Small intestine (tissue), 16 donors: ENCODE results near the gene ZBTB9. TPM values are rescaled to one million over a fixed set of nuclear protein-coding genes. Genes with fewer than 3 reads are reported as not detected.

Source experiments
- DNase-seq, 2 donors: peaks; one replicate each; pipeline versions ENCODE4 v3.0.0 to v3.0.0-alpha.2; 2013
- FAIRE-seq: peaks from 2 replicates; lab custom pipeline; 2012; peaks lifted over from hg19 to GRCh38; lab: Jason Lieb, UNC
- H3K27ac ChIP-seq, 3 donors: one replicate each; pipeline ENCODE4 v1.5.1; 2013; ENCODE audit warnings: low read length in 2 of 3, mild to moderate bottlenecking in 2 of 3, control low read depth in 1 of 3, inconsistent platforms in 1 of 3, low read depth in 1 of 3, moderate library complexity in 1 of 3
- H3K27me3 ChIP-seq, 3 donors: one replicate each; pipeline ENCODE4 v1.6.1; 2013; ENCODE audit warnings: low read length in 3 of 3, inconsistent platforms in 1 of 3; ENCODE audit not compliant: control insufficient read depth in 3 of 3, insufficient read depth in 3 of 3
- H3K36me3 ChIP-seq, 3 donors: one replicate each; pipeline ENCODE4 v1.6.1; 2013; ENCODE audit warnings: low read length in 3 of 3, inconsistent platforms in 1 of 3, low read depth in 1 of 3, mild to moderate bottlenecking in 1 of 3, moderate library complexity in 1 of 3; ENCODE audit not compliant: control insufficient read depth in 3 of 3, insufficient read depth in 2 of 3
- H3K4me1 ChIP-seq, 3 donors: one replicate each; pipeline ENCODE4 v1.6.1; 2013; ENCODE audit warnings: low read length in 2 of 3, inconsistent platforms in 1 of 3, low read depth in 1 of 3, mild to moderate bottlenecking in 1 of 3, moderate library complexity in 1 of 3; ENCODE audit not compliant: control insufficient read depth in 3 of 3, insufficient read depth in 2 of 3
- H3K4me3 ChIP-seq, 3 donors: one replicate each; pipeline ENCODE4 v1.5.1; 2013; ENCODE audit warnings: low read length in 3 of 3, control low read depth in 1 of 3, inconsistent platforms in 1 of 3, low read depth in 1 of 3, mild to moderate bottlenecking in 1 of 3, moderate library complexity in 1 of 3
- H3K9me3 ChIP-seq, 2 donors: one replicate each; pipeline ENCODE4 v1.6.1; 2013; ENCODE audit warnings: low read depth in 1 of 2, low read length in 1 of 2; ENCODE audit not compliant: control insufficient read depth in 2 of 2, insufficient read depth in 1 of 2
- WGBS, 3 donors: extraction: QIAGEN DNeasy Blood & Tissue Kit; methylation state at CpG; one replicate each; pipeline ENCODE4 v1.1.7; 2013; 5-methylcytosine and 5-hydroxymethylcytosine counted together
- long read RNA-seq, 10 donors: transcript quantifications; one replicate each; lab custom pipeline, GENCODE V29; 2026
- polyA plus RNA-seq, 4 donors: library from polyadenylated mRNA; stranded (reverse) in 3 of 4; unstranded in 1 of 4; fragments of 200-250 nt in 3 of 4; fragments of 120-200 nt in 1 of 4; gene quantifications; one replicate each; pipeline versions ENCODE4 v1.2.1 to v1.2.3, GENCODE V29; 2013
- donor health status: healthy with polysubstance abuse.
- donor health status: control.
- donor health status: control.
- donor health status: Bipolar disorder and iron deficiency.
- donor health status: healthy.

Gene ZBTB9
- polyA plus RNA-seq = 1 to 10 TPM; 1.6 to 8.5 (median 3.5) TPM
- long read RNA-seq, donor 1, transcript ZBTB9-201 (2 exons, 2,716 nt) = major isoform, 5 of 7 reads
- long read RNA-seq, donor 1, partial matches to known transcripts = 0 of 7 reads
- long read RNA-seq, donor 1, other reads (novel, unspliced or antisense) = 0 of 7 reads
- long read RNA-seq, donor 2, partial matches to known transcripts = 0 of 1 reads
- long read RNA-seq, donor 2, other reads (novel, unspliced or antisense) = 0 of 1 reads
- long read RNA-seq, donor 3, partial matches to known transcripts = 0 of 2 reads
- long read RNA-seq, donor 3, other reads (novel, unspliced or antisense) = 0 of 2 reads
- long read RNA-seq, donor 4 = 0 reads
- long read RNA-seq, donor 5 = 0 reads
- long read RNA-seq, donor 6, partial matches to known transcripts = 0 of 2 reads
- long read RNA-seq, donor 6, other reads (novel, unspliced or antisense) = 0 of 2 reads
- long read RNA-seq, donor 7, partial matches to known transcripts = 0 of 2 reads
- long read RNA-seq, donor 7, other reads (novel, unspliced or antisense) = 0 of 2 reads
- long read RNA-seq, donor 8 = 0 reads
- long read RNA-seq, donor 9 = 0 reads
- long read RNA-seq, donor 10 = 0 reads

GRCh38 chr6:33454009-33454946, at the start of gene ZBTB9:
TSS of gene ZBTB9 (plus strand) at chr6:33454576. CDS start at chr6:33455101, 525 bp downstream.
- H3K4me1 ChIP-seq = peaks cover 0 to 10% (median 3%) of the 10 kb centered on the region in 3 donors
- H3K36me3 ChIP-seq = peaks cover 0 to 26% (median 0%) of the 10 kb centered on the region in 3 donors
- FAIRE-seq (no peak), DNase-seq (peak; percentile 98)
- WGBS, 3 donors = 0% methylated on average over 60 to 65 of the region's 65 CpGs
- H3K27ac ChIP-seq = peak within 1 kb of the TSS; percentile 41 to 57 (median 55)
- H3K9me3 ChIP-seq = no peaks in the 10 kb centered on the region
- peak within 1 kb of the TSS; percentile 60 to 89 (median 71) for H3K4me3 ChIP-seq
- no peaks in the 10 kb centered on the region for H3K27me3 ChIP-seq

GRCh38 chr6:33404884-33405283, 49.5 kb upstream of the ZBTB9 start:
- Histone ChIP-seq H3K4me1 (peaks cover 0 to 9% (median 0%) of the 10 kb centered on the region in 3 donors), H3K4me3 (no peak overlapping the region), H3K36me3 (peaks cover 0 to 34% (median 0%) of the 10 kb centered on the region in 3 donors), H3K9me3 (no peaks in the 10 kb centered on the region), H3K27me3 (no peaks in the 10 kb centered on the region), H3K27ac (no peak overlapping the region)
- DNase-seq (no peak), FAIRE-seq (no peak)
- WGBS, 3 donors = 94 to 95% (median 95%) methylated on average over 17 of the region's 17 CpGs

- Histone ChIP-seq H3K9me3 (no peaks in the 10 kb centered on the region), H3K4me1 (peaks cover 0 to 10% (median 0%) of the 10 kb centered on the region in 3 donors), H3K27ac (no peak overlapping the region), H3K4me3 (no peak overlapping the region), H3K27me3 (no peaks in the 10 kb centered on the region), H3K36me3 (peaks cover 0 to 34% (median 0%) of the 10 kb centered on the region in 3 donors)
- WGBS, 3 donors = 90 to 93% (median 91%) methylated on average over 15 of the region's 15 CpGs
- FAIRE-seq = no peak
- DNase-seq = no peak
These were observed 48.9 kb upstream of the ZBTB9 start for GRCh38 chr6:33405386-33405940.

- 95 to 98% (median 97%) methylated on average over 17 of the region's 17 CpGs for WGBS, 3 donors
These were observed 48.2 kb upstream of the ZBTB9 start for GRCh38 chr6:33406126-33406525.

GRCh38 chr6:33407132-33407718, 47.2 kb upstream of the ZBTB9 start:
- Histone ChIP-seq H3K9me3 (no peaks in the 10 kb centered on the region), H3K27me3 (no peaks in the 10 kb centered on the region), H3K4me3 (no peak overlapping the region), H3K36me3 (peaks cover 0 to 35% (median 0%) of the 10 kb centered on the region in 3 donors), H3K27ac (no peak overlapping the region), H3K4me1 (peaks cover 0 to 15% (median 3%) of the 10 kb centered on the region in 3 donors)
- no peak for DNase-seq
- WGBS, 3 donors = 81 to 89% (median 85%) methylated on average over 5 of the region's 5 CpGs
- FAIRE-seq = no peak

More at GRCh38 chr6:33406126-33406525, 48.2 kb upstream of the ZBTB9 start:
- no peak overlapping the region for H3K27ac ChIP-seq
- peaks cover 0 to 10% (median 0%) of the 10 kb centered on the region in 3 donors for H3K4me1 ChIP-seq
- DNase-seq (no peak), FAIRE-seq (no peak)
- H3K9me3 ChIP-seq = no peaks in the 10 kb centered on the region
- H3K4me3 ChIP-seq = no peak overlapping the region
- peaks cover 0 to 32% (median 0%) of the 10 kb centered on the region in 3 donors for H3K36me3 ChIP-seq
- H3K27me3 ChIP-seq = no peaks in the 10 kb centered on the region

GRCh38 chr6:33410050-33410710, 44.2 kb upstream of the ZBTB9 start:
- peaks cover 0 to 47% (median 11%) of the 10 kb centered on the region in 3 donors for H3K36me3 ChIP-seq
- peak; percentile 98 to 99 for DNase-seq
- peaks cover 0 to 15% (median 3%) of the 10 kb centered on the region in 3 donors for H3K4me1 ChIP-seq
- no peak for FAIRE-seq
- peak overlapping the region; percentile 84 to 100 (median 95) for H3K27ac ChIP-seq
- 0 to 1% (median 1%) methylated on average over 48 to 65 of the region's 65 CpGs for WGBS, 3 donors
- H3K9me3 ChIP-seq = no peaks in the 10 kb centered on the region
- no peaks in the 10 kb centered on the region for H3K27me3 ChIP-seq
- H3K4me3 ChIP-seq = peak overlapping the region; percentile 77 to 87 (median 82)
